GM21717 (cell line): Measurements from ENCODE around the gene PNPLA5.

Experiments used
- ATAC-seq: cut with Tn5 transposase; IDR thresholded peaks from one replicate; pipeline ENCODE4 v1.9.1; 2021; ENCODE audit warnings: mild to moderate bottlenecking, moderate library complexity; ENCODE audit not compliant: unreplicated experiment

Gene PNPLA5

GRCh38 chr22:43857367-43857766 is 34.4 kb downstream of the PNPLA5 start:
- ATAC-seq: no peak

GRCh38 chr22:43855431-43855830 is 36.4 kb downstream of the PNPLA5 start:
- no peak for ATAC-seq

- no peak for ATAC-seq
Measured at GRCh38 chr22:43854786-43855271, 37.0 kb downstream of the PNPLA5 start.

- ATAC-seq: no peak
Measured at GRCh38 chr22:43854121-43854785, 37.6 kb downstream of the PNPLA5 start.

GRCh38 chr22:43853328-43853931 is 38.4 kb downstream of the PNPLA5 start:
- ATAC-seq: no peak

GRCh38 chr22:43852573-43853327 is 39.1 kb downstream of the PNPLA5 start:
- no peak for ATAC-seq

- no peak for ATAC-seq
Measured at GRCh38 chr22:43851979-43852307, 39.9 kb downstream of the PNPLA5 start.

- ATAC-seq: no peak
Measured at GRCh38 chr22:43851058-43851978, 40.5 kb downstream of the PNPLA5 start.

- no peak for ATAC-seq
Measured at GRCh38 chr22:43850529-43850928, 41.3 kb downstream of the PNPLA5 start.

GRCh38 chr22:43849731-43850130 is 42.1 kb downstream of the PNPLA5 start:
- ATAC-seq: no peak

GRCh38 chr22:43848366-43849171 is 43.2 kb downstream of the PNPLA5 start:
- no peak for ATAC-seq

GRCh38 chr22:43847376-43848289 is 44.2 kb downstream of the PNPLA5 start:
- ATAC-seq: no peak

- ATAC-seq: no peak
Measured at GRCh38 chr22:43846966-43847365, 44.8 kb downstream of the PNPLA5 start.

GRCh38 chr22:43845981-43846380 is 45.8 kb downstream of the PNPLA5 start:
- ATAC-seq: no peak

- ATAC-seq: no peak
Measured at GRCh38 chr22:43844560-43845545, 47.0 kb downstream of the PNPLA5 start.

GRCh38 chr22:43843783-43844530 is 47.9 kb downstream of the PNPLA5 start:
- ATAC-seq: no peak

GRCh38 chr22:43841742-43842141 is 50.1 kb downstream of the PNPLA5 start:
- ATAC-seq: no peak
